B cell (primary cell): Measurements from ENCODE around the gene FOXL2NB.

ENCODE experiments used
- EZH2 ChIP-seq: IDR thresholded peaks from 2 replicates; pipeline ENCODE4 v1.6.1; 2012; ENCODE audit warnings: borderline replicate concordance, low read depth, mild to moderate bottlenecking, moderate library complexity, low read length; ENCODE audit not compliant: insufficient read depth, poor library complexity, severe bottlenecking
- TF ChIP-seq, protein P1 (sequence below): fragments of 200-600 bp; IDR thresholded peaks from one replicate; pipeline ENCODE4 v1.8.0; 2022; ENCODE audit warnings: antibody characterized with exemption, mild to moderate bottlenecking

DNA sequence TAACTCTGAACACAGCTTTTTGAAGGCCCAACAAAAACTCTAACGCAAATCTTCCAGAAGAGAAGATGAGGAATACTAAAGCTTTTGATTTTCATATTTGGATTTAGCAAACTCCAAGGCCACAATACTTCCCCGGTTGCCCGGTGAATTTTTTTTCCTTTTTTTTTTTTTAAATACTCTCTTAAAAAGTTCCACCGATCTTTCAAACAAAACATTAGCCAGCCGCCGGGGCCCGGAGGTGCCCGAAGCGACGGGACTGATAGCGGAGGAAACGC, 2.4 kb upstream of the FOXL2NB start:
- TF ChIP-seq, protein P1, sequence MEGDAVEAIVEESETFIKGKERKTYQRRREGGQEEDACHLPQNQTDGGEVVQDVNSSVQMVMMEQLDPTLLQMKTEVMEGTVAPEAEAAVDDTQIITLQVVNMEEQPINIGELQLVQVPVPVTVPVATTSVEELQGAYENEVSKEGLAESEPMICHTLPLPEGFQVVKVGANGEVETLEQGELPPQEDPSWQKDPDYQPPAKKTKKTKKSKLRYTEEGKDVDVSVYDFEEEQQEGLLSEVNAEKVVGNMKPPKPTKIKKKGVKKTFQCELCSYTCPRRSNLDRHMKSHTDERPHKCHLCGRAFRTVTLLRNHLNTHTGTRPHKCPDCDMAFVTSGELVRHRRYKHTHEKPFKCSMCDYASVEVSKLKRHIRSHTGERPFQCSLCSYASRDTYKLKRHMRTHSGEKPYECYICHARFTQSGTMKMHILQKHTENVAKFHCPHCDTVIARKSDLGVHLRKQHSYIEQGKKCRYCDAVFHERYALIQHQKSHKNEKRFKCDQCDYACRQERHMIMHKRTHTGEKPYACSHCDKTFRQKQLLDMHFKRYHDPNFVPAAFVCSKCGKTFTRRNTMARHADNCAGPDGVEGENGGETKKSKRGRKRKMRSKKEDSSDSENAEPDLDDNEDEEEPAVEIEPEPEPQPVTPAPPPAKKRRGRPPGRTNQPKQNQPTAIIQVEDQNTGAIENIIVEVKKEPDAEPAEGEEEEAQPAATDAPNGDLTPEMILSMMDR, result no peak
- TF ChIP-seq EZH2, result no peak
